HepG2 (cell line): Measurements from ENCODE around the gene GCHFR. TPM values are rescaled to one million over a fixed set of nuclear protein-coding genes. Genes with fewer than 3 reads are reported as not detected.

Source experiments
- AFF4 ChIP-seq: sonication (generic); formaldehyde crosslinking; IDR thresholded peaks from 2 replicates; pipeline ENCODE4 v1.4.0; 2020; ENCODE audit warnings: missing genetic modification reagents
- AGO1 ChIP-seq: fragments of 200-400 bp; formaldehyde crosslinking; IDR thresholded peaks from 2 replicates; pipeline ENCODE4 v1.6.1; 2017; ENCODE audit warnings: mild to moderate bottlenecking, low read depth, low read length, moderate library complexity; ENCODE audit not compliant: poor library complexity, severe bottlenecking
- FUBP1 ChIP-seq: sonication (generic); formaldehyde crosslinking; IDR thresholded peaks from 2 replicates; pipeline ENCODE4 v1.5.1; 2020; ENCODE audit warnings: missing genetic modification reagents, mild to moderate bottlenecking, borderline replicate concordance
- MYC ChIP-seq: sonication (generic); formaldehyde crosslinking; IDR thresholded peaks from 2 replicates; pipeline ENCODE4 v1.9.0; 2021; ENCODE audit warnings: missing genetic modification reagents, borderline replicate concordance
- SMARCC2 ChIP-seq: fragments of 450-650 bp; IDR thresholded peaks from 2 replicates; pipeline ENCODE4 v1.6.1; 2017; ENCODE audit warnings: antibody characterized with exemption, mild to moderate bottlenecking
- SPEN ChIP-seq: sonication (generic); formaldehyde crosslinking; IDR thresholded peaks from 2 replicates; pipeline ENCODE4 v1.5.1; 2020; ENCODE audit warnings: low read depth, mild to moderate bottlenecking, missing genetic modification reagents
- TEAD3 ChIP-seq: optimal IDR thresholded peaks from 2 replicates; pipeline ENCODE3; 2016; ENCODE audit warnings: borderline replicate concordance
- TFE3 ChIP-seq: IDR thresholded peaks from 2 replicates; pipeline ENCODE4 v1.6.1; 2016
- THAP8 ChIP-seq: sonication (generic); formaldehyde crosslinking; IDR thresholded peaks from 2 replicates; pipeline ENCODE4 v1.5.1; 2020; ENCODE audit warnings: missing genetic modification reagents, mild to moderate bottlenecking, borderline replicate concordance
- ZBTB3 ChIP-seq: sonication (generic); formaldehyde crosslinking; IDR thresholded peaks from 2 replicates; pipeline ENCODE4 v1.4.0; 2020; ENCODE audit warnings: low read depth, mild to moderate bottlenecking, moderate library complexity, missing genetic modification reagents, borderline replicate concordance
- ZBTB34 ChIP-seq: sonication (generic); formaldehyde crosslinking; IDR thresholded peaks from 2 replicates; pipeline ENCODE4 v1.8.0; 2022; ENCODE audit warnings: mild to moderate bottlenecking, missing genetic modification reagents
- ZFP90 ChIP-seq: sonication (generic); formaldehyde crosslinking; IDR thresholded peaks from 2 replicates; pipeline ENCODE4 v1.8.0; 2022; ENCODE audit warnings: missing genetic modification reagents, mild to moderate bottlenecking, inconsistent platforms, borderline replicate concordance
- ZKSCAN5 ChIP-seq: sonication (generic); formaldehyde crosslinking; IDR thresholded peaks from 2 replicates; pipeline ENCODE4 v1.5.1; 2020; ENCODE audit warnings: mild to moderate bottlenecking, missing genetic modification reagents
- ZNF18 ChIP-seq: sonication (generic); formaldehyde crosslinking; IDR thresholded peaks from 2 replicates; pipeline ENCODE4 v1.8.0; 2022; ENCODE audit warnings: mild to moderate bottlenecking, missing genetic modification reagents; ENCODE audit not compliant: insufficient replicate concordance
- polyA plus RNA-seq, 8 experiments: library from polyadenylated mRNA; depleted of rRNA in 3 of 8; stranded (reverse) in 7 of 8; unstranded in 1 of 8; fragments of >200 nt; fragmentation: Illumina TruSeq in 4 of 8; extraction: Trizol in 4 of 8; gene quantifications; 2 replicates each; pipeline versions ENCODE4 v1.2.1 to v1.2.3, GENCODE V29; 2011 to 2016; ENCODE audit warnings: low read depth in 4 of 8, missing spikeins in 1 of 8, mixed read lengths in 1 of 8; ENCODE audit not compliant: insufficient read depth in 1 of 8
- total RNA-seq, 5 experiments: library from RNA; depleted of rRNA; stranded (reverse); fragments of >200 nt; fragmentation: Illumina TruSeq; extraction: Trizol; gene quantifications; 2 replicates each; pipeline ENCODE4 v1.2.3, GENCODE V29; 2016; ENCODE audit warnings: low read depth in 1 of 5

The GCHFR gene
- total and polyA plus RNA-seq, 2 of the 13 experiments (the other 11 are each of a cell fraction or from before 2014, with no cell fraction given), result 51.5 to 92.4 TPM

- TF ChIP-seq FUBP1 (CRISPR knock-in tag), result no peak
- TF ChIP-seq SMARCC2, result no peak
- peak; percentile 56; the same call in 1 of the 2 replicates for TF ChIP-seq ZBTB3
- no peak; the same call in none of the 2 replicates for TF ChIP-seq MYC (CRISPR knock-in tag)
- no peak; the same call in 1 of the 2 replicates for TF ChIP-seq ZFP90 (CRISPR knock-in tag)
- TF ChIP-seq SPEN (CRISPR knock-in tag), result peak; percentile 79
- TF ChIP-seq ZNF18, result peak; percentile 76
- peak; percentile 68; the same call in 1 of the 2 replicates for TF ChIP-seq THAP8
- TF ChIP-seq TFE3, result peak; percentile 78
- TF ChIP-seq ZBTB34 (CRISPR knock-in tag), result peak; percentile 17; the same call in 1 of the 2 replicates
- TF ChIP-seq AGO1, result peak; percentile 63
- no peak for TF ChIP-seq ZKSCAN5 (CRISPR knock-in tag)
- TF ChIP-seq AFF4 (CRISPR knock-in tag), result peak; percentile 52; the same call in 1 of the 2 replicates
- TF ChIP-seq TEAD3, result peak; percentile 24
Measured at GRCh38 chr15:40763801-40764628, at the start of gene GCHFR (continued).
